ENCODE measurements around the gene RAB7B.

RAB7B gene

GRCh38 chr1:206011057-206011456 lies 7.9 kb upstream of the RAB7B start:
- no peaks in the 10 kb centered on the region for H3K36me3 ChIP-seq (replicated peaks; ENCODE audit: insufficient read depth, low read length)
- TF ChIP-seq EZH2 (optimal IDR thresholded peaks at IDR 0.05; ENCODE audit: low read depth, low read length), result no peak
- TF ChIP-seq EZH2phosphoT487 (IDR thresholded peaks at IDR 0.05; ENCODE audit: low read length), result no peak
- TF ChIP-seq CTCF (IDR thresholded peaks at IDR 0.05; ENCODE audit: low read length), result no peak
- H3K9me3 ChIP-seq (replicated peaks; ENCODE audit: insufficient read depth, low read length), result no peaks in the 10 kb centered on the region
- H3K9me2 ChIP-seq (replicated peaks; ENCODE audit: insufficient read depth, low read length), result no peaks in the 10 kb centered on the region
- H3K27me3 ChIP-seq (replicated peaks; ENCODE audit: insufficient read depth, low read length), result no peaks in the 10 kb centered on the region
- H3K4me3 ChIP-seq (ENCODE audit: low read length), result no peak overlapping the region
- no peak overlapping the region for H3K4me2 ChIP-seq (ENCODE audit: low read depth, low read length)
- no peak overlapping the region for H3K27ac ChIP-seq (ENCODE audit: low read length)
- no peak overlapping the region for H2AFZ ChIP-seq (ENCODE audit: low read length)
- no peak overlapping the region for H3K9ac ChIP-seq (ENCODE audit: low read length)
- H4K20me1 ChIP-seq (ENCODE audit: insufficient read depth, low read length), result no peaks in the 10 kb centered on the region
- DNase-seq, result no peak
- H3K4me1 ChIP-seq (ENCODE audit: low read length), result peaks cover 9% of the 10 kb centered on the region
- H3F3A ChIP-seq (ENCODE audit: insufficient read depth, low read length), result no peaks in the 10 kb centered on the region
- H3K79me2 ChIP-seq (ENCODE audit: low read length), result no peaks in the 10 kb centered on the region

- TF ChIP-seq EZH2 (optimal IDR thresholded peaks at IDR 0.05; ENCODE audit: low read depth, low read length) (no peak), CTCF (IDR thresholded peaks at IDR 0.05; ENCODE audit: low read length) (no peak), EZH2phosphoT487 (IDR thresholded peaks at IDR 0.05; ENCODE audit: low read length) (no peak)
- H3K4me1 ChIP-seq (ENCODE audit: low read length), result peaks cover 9% of the 10 kb centered on the region
These were observed 6.9 kb upstream of the RAB7B start for GRCh38 chr1:206010060-206010459.

GRCh38 chr1:206006946-206007345 lies 3.8 kb upstream of the RAB7B start:
- Histone ChIP-seq H2AFZ (ENCODE audit: low read length) (no peak overlapping the region), H3K9me2 (replicated peaks; ENCODE audit: insufficient read depth, low read length) (no peaks in the 10 kb centered on the region), H3F3A (ENCODE audit: insufficient read depth, low read length) (no peaks in the 10 kb centered on the region), H4K20me1 (ENCODE audit: insufficient read depth, low read length) (no peaks in the 10 kb centered on the region), H3K79me2 (ENCODE audit: low read length) (no peaks in the 10 kb centered on the region), H3K4me3 (ENCODE audit: low read length) (no peak overlapping the region), H3K9me3 (replicated peaks; ENCODE audit: insufficient read depth, low read length) (no peaks in the 10 kb centered on the region), H3K27ac (ENCODE audit: low read length) (no peak overlapping the region), H3K4me1 (ENCODE audit: low read length) (peaks cover 7% of the 10 kb centered on the region), H3K9ac (ENCODE audit: low read length) (no peak overlapping the region), H3K36me3 (replicated peaks; ENCODE audit: insufficient read depth, low read length) (no peaks in the 10 kb centered on the region), H3K4me2 (ENCODE audit: low read depth, low read length) (no peak overlapping the region), H3K27me3 (replicated peaks; ENCODE audit: insufficient read depth, low read length) (no peaks in the 10 kb centered on the region)
- TF ChIP-seq EZH2 (optimal IDR thresholded peaks at IDR 0.05; ENCODE audit: low read depth, low read length), result no peak
- TF ChIP-seq CTCF (IDR thresholded peaks at IDR 0.05; ENCODE audit: low read length), result no peak
- no peak for TF ChIP-seq EZH2phosphoT487 (IDR thresholded peaks at IDR 0.05; ENCODE audit: low read length)
- no peak for DNase-seq

More at GRCh38 chr1:206010060-206010459, 6.9 kb upstream of the RAB7B start:
- H4K20me1 ChIP-seq (ENCODE audit: insufficient read depth, low read length), result no peaks in the 10 kb centered on the region
- H3K79me2 ChIP-seq (ENCODE audit: low read length), result no peaks in the 10 kb centered on the region
- no peak overlapping the region for H3K4me2 ChIP-seq (ENCODE audit: low read depth, low read length)
- no peaks in the 10 kb centered on the region for H3K9me2 ChIP-seq (replicated peaks; ENCODE audit: insufficient read depth, low read length)
- no peaks in the 10 kb centered on the region for H3K36me3 ChIP-seq (replicated peaks; ENCODE audit: insufficient read depth, low read length)
- H3K27me3 ChIP-seq (replicated peaks; ENCODE audit: insufficient read depth, low read length), result no peaks in the 10 kb centered on the region
- no peak overlapping the region for H2AFZ ChIP-seq (ENCODE audit: low read length)
- H3K9me3 ChIP-seq (replicated peaks; ENCODE audit: insufficient read depth, low read length), result no peaks in the 10 kb centered on the region
- no peak overlapping the region for H3K27ac ChIP-seq (ENCODE audit: low read length)
- no peaks in the 10 kb centered on the region for H3F3A ChIP-seq (ENCODE audit: insufficient read depth, low read length)
- DNase-seq, result no peak
- no peak overlapping the region for H3K9ac ChIP-seq (ENCODE audit: low read length)
- no peak overlapping the region for H3K4me3 ChIP-seq (ENCODE audit: low read length)

Data from MM.1S (cell line).